Lower lobe of right lung (tissue), 2 donors: ENCODE results near the gene SOX13. TPM values are rescaled to one million over a fixed set of nuclear protein-coding genes. Genes with fewer than 3 reads are reported as not detected.

ENCODE experiments used
- ATAC-seq, 2 donors: fragments of 200-7000 bp; cut with Tn5 transposase; one replicate each; pipeline ENCODE4 v1.9.1; 2020 to 2022; ENCODE audit warnings: mild to moderate bottlenecking in 2 of 2, moderate library complexity in 2 of 2
- DNase-seq: peaks from one replicate; pipeline ENCODE4 v3.0.0-alpha.2; 2020
- H3K27ac ChIP-seq: fragments of 200-600 bp; one replicate; pipeline ENCODE4 v1.8.0; 2022
- H3K27me3 ChIP-seq: fragments of 200-600 bp; one replicate; pipeline ENCODE4 v1.8.0; 2022; ENCODE audit warnings: low read depth
- H3K36me3 ChIP-seq: fragments of 200-600 bp; one replicate; pipeline ENCODE4 v1.8.0; 2022; ENCODE audit warnings: mild to moderate bottlenecking
- H3K4me1 ChIP-seq: fragments of 200-600 bp; one replicate; pipeline ENCODE4 v1.8.0; 2022
- H3K4me3 ChIP-seq: fragments of 200-600 bp; one replicate; pipeline ENCODE4 v1.8.0; 2022; ENCODE audit warnings: mild to moderate bottlenecking
- H3K9me3 ChIP-seq: fragments of 200-600 bp; one replicate; pipeline ENCODE4 v1.8.0; 2022
- intact Hi-C: fragments of 100-400 bp; cut with DNase I; formaldehyde crosslinking; loops from one replicate; pipeline ENCODE4 v1.11.0; 2022
- total RNA-seq: library from RNA; stranded (reverse); fragmentation: NEBNext Ultra II Directional; extraction: Animal tissue kit (Norgen Biotek cat#: 25700); gene quantifications from one replicate; pipeline ENCODE4 v1.2.1, GENCODE V29; 2021
- TF ChIP-seq, protein P1 (sequence below): fragments of 200-600 bp; IDR thresholded peaks from one replicate; pipeline ENCODE4 v1.8.0; 2022; ENCODE audit warnings: antibody characterized with exemption, mild to moderate bottlenecking
- donor health status: DM: no; HTN: yes; CAD: no; lungs with severe emphysema.

The SOX13 gene
- total RNA-seq, 1 donor from 2014 or later: 57.8 TPM

DNA sequence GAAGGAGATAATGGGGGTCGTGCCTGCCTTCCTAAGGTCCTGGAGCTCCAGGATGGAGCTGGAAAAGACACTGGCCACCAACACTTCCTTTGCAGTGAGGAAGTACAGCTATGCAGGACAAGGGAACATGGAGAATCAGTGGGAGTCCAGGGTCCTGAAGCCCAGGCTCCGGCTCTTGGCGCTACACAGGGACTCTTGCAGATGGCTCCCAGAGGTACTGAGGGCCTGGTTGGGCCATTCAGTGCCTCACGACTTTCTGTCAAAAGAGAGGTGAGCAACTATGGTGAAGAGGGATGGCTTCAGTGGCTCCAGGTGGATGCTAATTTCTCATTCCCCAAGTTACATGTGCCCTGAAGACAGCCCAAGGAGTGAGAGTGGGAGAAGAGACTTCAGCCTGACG, 80.8 kb downstream of the SOX13 start:
- intact Hi-C loops: no loop called here
- Histone ChIP-seq H3K9me3 (no peaks in the 10 kb centered on the region), H3K36me3 (no peaks in the 10 kb centered on the region), H3K4me3 (no peak overlapping the region), H3K27me3 (peaks cover 7% of the 10 kb centered on the region), H3K4me1 (peaks cover 15% of the 10 kb centered on the region), H3K27ac (no peak overlapping the region)
- TF ChIP-seq, protein P1, sequence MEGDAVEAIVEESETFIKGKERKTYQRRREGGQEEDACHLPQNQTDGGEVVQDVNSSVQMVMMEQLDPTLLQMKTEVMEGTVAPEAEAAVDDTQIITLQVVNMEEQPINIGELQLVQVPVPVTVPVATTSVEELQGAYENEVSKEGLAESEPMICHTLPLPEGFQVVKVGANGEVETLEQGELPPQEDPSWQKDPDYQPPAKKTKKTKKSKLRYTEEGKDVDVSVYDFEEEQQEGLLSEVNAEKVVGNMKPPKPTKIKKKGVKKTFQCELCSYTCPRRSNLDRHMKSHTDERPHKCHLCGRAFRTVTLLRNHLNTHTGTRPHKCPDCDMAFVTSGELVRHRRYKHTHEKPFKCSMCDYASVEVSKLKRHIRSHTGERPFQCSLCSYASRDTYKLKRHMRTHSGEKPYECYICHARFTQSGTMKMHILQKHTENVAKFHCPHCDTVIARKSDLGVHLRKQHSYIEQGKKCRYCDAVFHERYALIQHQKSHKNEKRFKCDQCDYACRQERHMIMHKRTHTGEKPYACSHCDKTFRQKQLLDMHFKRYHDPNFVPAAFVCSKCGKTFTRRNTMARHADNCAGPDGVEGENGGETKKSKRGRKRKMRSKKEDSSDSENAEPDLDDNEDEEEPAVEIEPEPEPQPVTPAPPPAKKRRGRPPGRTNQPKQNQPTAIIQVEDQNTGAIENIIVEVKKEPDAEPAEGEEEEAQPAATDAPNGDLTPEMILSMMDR: no peak
- ATAC-seq (no peak), DNase-seq (peak; percentile 23)

DNA sequence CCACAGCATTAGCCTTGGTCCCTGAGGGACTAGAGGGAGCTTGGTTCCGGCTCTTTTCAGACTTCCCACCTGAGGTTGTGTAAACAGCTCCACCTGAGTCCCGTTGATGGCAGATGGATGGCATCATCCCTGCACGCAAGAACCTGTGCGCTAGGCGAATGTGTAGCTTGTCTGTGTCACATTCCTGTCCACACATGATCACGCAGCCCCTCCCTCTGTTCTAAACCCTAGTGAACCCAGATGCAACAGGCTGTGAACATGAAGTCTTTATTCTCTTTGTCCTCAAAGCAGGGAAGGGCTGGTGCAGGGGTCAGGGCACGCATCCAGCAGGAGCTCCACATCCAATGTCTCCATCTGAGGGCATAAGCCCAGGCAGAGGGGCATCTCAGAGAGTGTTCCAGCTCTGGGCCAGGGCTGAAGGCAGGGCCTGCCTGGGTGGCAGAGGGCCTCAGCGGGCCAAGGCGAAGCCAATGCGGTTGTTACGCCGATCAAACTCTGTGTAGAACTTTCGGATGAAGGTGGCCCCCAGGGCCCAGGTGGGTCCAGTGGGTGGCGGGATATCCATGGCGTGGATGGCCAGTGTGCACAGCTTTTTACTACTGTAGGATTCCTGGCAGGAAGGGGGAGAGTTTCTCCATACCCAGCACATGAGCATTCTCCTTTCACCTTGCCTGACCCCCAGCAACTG, 81.8 kb downstream of the SOX13 start:
- intact Hi-C loops: no loop called here
- peak; percentile 34 for DNase-seq
- peaks cover 7% of the 10 kb centered on the region for H3K27me3 ChIP-seq
- no peaks in the 10 kb centered on the region for H3K9me3 ChIP-seq
- no peak overlapping the region for H3K4me3 ChIP-seq
- TF ChIP-seq, protein P1: no peak
- H3K4me1 ChIP-seq: peaks cover 15% of the 10 kb centered on the region
- H3K36me3 ChIP-seq: no peaks in the 10 kb centered on the region
- ATAC-seq: no peak
- no peak overlapping the region for H3K27ac ChIP-seq

- TF ChIP-seq, protein P1: no peak
- intact Hi-C loops: no loop called here
These were observed 83.0 kb downstream of the SOX13 start for GRCh38 chr1:204155881-204156280.

DNA sequence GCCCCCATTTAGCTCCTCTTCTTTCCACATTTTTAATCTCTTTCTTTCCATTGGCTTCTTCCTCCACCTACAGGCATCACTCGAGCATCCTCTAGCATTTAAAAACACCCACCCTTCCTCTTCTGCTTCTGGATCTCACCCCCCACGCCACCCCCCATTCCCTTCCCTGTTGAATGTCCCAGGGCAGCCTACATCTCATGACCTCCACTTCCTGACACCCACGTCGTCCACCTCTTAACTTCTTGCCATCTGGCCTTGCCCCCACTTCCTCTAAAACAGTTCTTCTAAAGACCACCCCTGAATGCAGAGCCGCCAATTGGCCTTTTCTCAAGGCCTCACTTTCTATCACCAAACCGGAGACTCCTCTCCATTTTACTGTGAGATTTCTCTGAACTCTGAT, 85.0 kb downstream of the SOX13 start:
- peaks cover 10% of the 10 kb centered on the region for H3K4me1 ChIP-seq
- intact Hi-C loops: no loop called here
- peaks cover 4% of the 10 kb centered on the region for H3K27me3 ChIP-seq
- DNase-seq (peak; percentile 45), ATAC-seq (no peak)
- H3K9me3 ChIP-seq: no peaks in the 10 kb centered on the region
- TF ChIP-seq, protein P1: no peak
- H3K27ac ChIP-seq: no peak overlapping the region
- no peaks in the 10 kb centered on the region for H3K36me3 ChIP-seq
- no peak overlapping the region for H3K4me3 ChIP-seq

More at GRCh38 chr1:204155881-204156280, 83.0 kb downstream of the SOX13 start:
- no peaks in the 10 kb centered on the region for H3K36me3 ChIP-seq
- peaks cover 7% of the 10 kb centered on the region for H3K27me3 ChIP-seq
- ATAC-seq (no peak), DNase-seq (peak; percentile 35)
- peaks cover 15% of the 10 kb centered on the region for H3K4me1 ChIP-seq
- H3K9me3 ChIP-seq: no peaks in the 10 kb centered on the region
- H3K27ac ChIP-seq: no peak overlapping the region
- no peak overlapping the region for H3K4me3 ChIP-seq

DNA sequence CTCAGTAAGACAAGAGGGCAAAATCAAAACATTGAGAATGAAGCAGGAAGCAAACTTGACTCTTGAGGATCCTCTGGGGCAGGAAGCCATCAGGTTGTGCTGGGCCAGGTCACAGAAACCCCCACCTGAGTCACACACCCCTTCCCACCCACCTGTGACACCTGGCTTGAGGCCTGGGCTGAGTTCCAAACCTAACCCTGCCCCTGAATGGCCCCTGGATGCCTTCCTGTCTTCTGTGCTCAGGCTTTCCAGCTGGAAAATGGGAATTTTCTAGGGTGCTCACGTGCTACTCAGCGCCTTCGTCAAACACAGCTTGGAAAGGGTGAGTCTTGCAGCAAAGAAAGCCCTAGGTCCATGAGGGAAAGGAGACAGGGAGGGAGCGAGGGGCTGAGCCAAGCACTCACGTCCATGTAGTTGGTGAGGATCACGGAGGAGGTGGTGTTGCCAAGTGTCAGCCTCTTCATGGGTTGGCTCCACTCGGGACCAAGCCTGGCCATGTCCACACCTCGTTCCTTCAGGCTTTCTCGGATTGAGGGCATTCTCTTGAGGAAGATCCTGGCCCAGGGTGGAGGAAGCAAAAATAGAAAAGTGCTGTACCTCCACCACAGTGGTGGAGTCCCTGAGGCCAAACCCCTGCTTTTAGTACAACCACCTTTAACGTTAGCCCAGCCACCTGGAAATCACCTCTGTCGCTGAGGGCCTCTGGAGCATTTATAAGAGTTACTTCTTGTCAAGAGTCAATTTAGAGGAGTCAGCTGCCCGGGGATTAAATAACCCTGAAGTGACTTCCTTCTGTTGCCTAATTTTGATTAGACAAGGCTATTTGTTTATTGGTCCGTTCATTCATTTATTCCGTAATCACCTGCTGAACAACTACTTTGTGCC, 88.9 kb downstream of the SOX13 start:
- peaks cover 9% of the 10 kb centered on the region for H3K4me1 ChIP-seq
- intact Hi-C loops: loop anchor here (10.0 kb wide), 1 partner anchor 203 kb away; no protein-coding TSS in a partner anchor
- peak overlapping the region; percentile 46 for H3K27ac ChIP-seq
- no peak overlapping the region for H3K4me3 ChIP-seq
- peak; percentile 69 to 82 for ATAC-seq
- H3K9me3 ChIP-seq: no peaks in the 10 kb centered on the region
- peak; percentile 32 for DNase-seq
- no peaks in the 10 kb centered on the region for H3K36me3 ChIP-seq
- no peaks in the 10 kb centered on the region for H3K27me3 ChIP-seq
- TF ChIP-seq, protein P1: no peak
